ENCODE data around the gene GRIN2C. TPM values are rescaled to one million over a fixed set of nuclear protein-coding genes. Genes with fewer than 3 reads are reported as not detected.

Gene GRIN2C
- total and polyA plus RNA-seq, 2 donors from 2014 or later = 0.15 to 0.31 TPM

DNA sequence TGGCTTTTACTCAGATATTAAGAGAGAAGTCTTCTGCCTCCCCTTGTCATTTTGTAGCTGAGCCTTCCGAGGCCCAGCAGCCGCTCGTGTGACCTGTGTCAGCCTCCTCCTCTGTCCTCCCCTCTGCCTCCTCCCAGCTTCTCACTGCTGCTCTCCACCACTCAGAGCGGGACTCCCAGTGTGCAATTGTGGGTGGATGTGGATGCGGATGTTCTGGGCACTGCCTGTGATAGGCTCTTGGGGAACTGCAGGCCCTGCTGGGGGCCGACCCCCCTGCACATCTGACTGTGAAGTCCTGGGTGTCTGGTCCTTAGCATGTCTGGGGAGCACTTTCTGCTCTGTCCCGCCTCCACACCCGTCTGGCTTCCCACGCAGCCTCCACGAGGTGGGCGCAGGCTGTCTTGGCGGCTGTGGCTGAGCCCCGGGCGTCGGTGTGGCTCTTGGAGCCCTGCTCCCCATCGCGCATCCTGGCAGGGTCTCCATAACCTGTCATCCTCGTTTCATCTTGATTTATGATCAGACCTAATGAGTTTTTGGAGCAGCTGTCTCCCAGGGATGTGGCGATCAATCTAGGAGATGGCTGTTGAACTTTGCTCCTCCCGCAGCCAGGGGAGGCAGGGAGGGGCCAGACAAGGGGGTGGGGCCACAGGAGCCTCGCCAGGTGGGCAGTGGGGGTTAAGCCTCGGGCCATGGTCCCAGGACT, 28.1 kb downstream of the GRIN2C start:
- FAIRE-seq (no peak), DNase-seq (peak in 4 of 5 donors; percentile 72 to 87 (median 82))
- TF ChIP-seq, protein P1, sequence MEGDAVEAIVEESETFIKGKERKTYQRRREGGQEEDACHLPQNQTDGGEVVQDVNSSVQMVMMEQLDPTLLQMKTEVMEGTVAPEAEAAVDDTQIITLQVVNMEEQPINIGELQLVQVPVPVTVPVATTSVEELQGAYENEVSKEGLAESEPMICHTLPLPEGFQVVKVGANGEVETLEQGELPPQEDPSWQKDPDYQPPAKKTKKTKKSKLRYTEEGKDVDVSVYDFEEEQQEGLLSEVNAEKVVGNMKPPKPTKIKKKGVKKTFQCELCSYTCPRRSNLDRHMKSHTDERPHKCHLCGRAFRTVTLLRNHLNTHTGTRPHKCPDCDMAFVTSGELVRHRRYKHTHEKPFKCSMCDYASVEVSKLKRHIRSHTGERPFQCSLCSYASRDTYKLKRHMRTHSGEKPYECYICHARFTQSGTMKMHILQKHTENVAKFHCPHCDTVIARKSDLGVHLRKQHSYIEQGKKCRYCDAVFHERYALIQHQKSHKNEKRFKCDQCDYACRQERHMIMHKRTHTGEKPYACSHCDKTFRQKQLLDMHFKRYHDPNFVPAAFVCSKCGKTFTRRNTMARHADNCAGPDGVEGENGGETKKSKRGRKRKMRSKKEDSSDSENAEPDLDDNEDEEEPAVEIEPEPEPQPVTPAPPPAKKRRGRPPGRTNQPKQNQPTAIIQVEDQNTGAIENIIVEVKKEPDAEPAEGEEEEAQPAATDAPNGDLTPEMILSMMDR (IDR thresholded peaks at IDR 0.05; ENCODE audit: borderline replicate concordance, extremely low read depth, insufficient read depth) = no peak
- no peaks in the 10 kb centered on the region for H3K27me3 ChIP-seq (ENCODE audit: control insufficient read depth, insufficient read depth, low read length)
- no peaks in the 10 kb centered on the region for H3K9me3 ChIP-seq (ENCODE audit: control insufficient read depth in 2 of 3, insufficient read depth in 1 of 3, low read length in 3 of 3)
- H3K36me3 ChIP-seq (ENCODE audit: control insufficient read depth in 2 of 3, insufficient read depth in 3 of 3, low read length in 3 of 3) = no peaks in the 10 kb centered on the region
- H3K4me3 ChIP-seq (ENCODE audit: low read length in 3 of 3) = no peak overlapping the region
- H3K9ac ChIP-seq (ENCODE audit: low read length in 3 of 3) = no peak overlapping the region
- H3K27ac ChIP-seq (ENCODE audit: low read depth in 2 of 2, low read length in 2 of 2) = no peak overlapping the region
- intact Hi-C loops (cut with DNase I) = no loop called here
- H3K4me1 ChIP-seq (ENCODE audit: control insufficient read depth in 2 of 3, insufficient read depth in 2 of 3, low read depth in 1 of 3, low read length in 3 of 3) = no peaks in the 10 kb centered on the region

DNA sequence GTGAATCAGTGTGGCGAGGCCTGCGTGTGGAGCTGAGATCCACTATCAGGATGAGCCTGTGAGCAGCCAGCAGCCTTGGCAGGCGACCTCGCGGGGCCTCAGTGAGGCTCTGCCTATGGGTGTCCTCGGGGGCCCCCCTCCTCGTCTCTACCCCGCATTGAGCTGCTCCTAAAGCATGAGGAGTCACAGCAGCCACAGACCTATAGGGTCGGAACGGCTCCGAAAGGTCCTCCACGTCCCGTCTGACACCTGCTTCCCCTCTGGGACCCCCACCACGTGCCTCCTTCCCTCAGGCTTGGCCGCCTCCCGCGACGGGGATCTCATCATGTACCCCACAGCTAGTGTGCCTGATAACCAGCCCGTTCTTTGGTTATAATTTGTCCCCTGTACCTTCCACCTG, 28.8 kb downstream of the GRIN2C start:
- no peaks in the 10 kb centered on the region for H3K4me1 ChIP-seq (ENCODE audit: control insufficient read depth in 2 of 3, insufficient read depth in 2 of 3, low read depth in 1 of 3, low read length in 3 of 3)
- DNase-seq (no peak), FAIRE-seq (no peak)
- TF ChIP-seq, protein P1 (IDR thresholded peaks at IDR 0.05; ENCODE audit: borderline replicate concordance, extremely low read depth, insufficient read depth) = no peak
- H3K27ac ChIP-seq (ENCODE audit: low read depth in 2 of 2, low read length in 2 of 2) = no peak overlapping the region
- H3K4me3 ChIP-seq (ENCODE audit: low read length in 3 of 3) = no peak overlapping the region
- H3K36me3 ChIP-seq (ENCODE audit: control insufficient read depth in 2 of 3, insufficient read depth in 3 of 3, low read length in 3 of 3) = no peaks in the 10 kb centered on the region
- no peaks in the 10 kb centered on the region for H3K27me3 ChIP-seq (ENCODE audit: control insufficient read depth, insufficient read depth, low read length)
- H3K9ac ChIP-seq (ENCODE audit: low read length in 3 of 3) = no peak overlapping the region
- H3K9me3 ChIP-seq (ENCODE audit: control insufficient read depth in 2 of 3, insufficient read depth in 1 of 3, low read length in 3 of 3) = no peaks in the 10 kb centered on the region
- intact Hi-C loops (cut with DNase I) = no loop called here

DNA sequence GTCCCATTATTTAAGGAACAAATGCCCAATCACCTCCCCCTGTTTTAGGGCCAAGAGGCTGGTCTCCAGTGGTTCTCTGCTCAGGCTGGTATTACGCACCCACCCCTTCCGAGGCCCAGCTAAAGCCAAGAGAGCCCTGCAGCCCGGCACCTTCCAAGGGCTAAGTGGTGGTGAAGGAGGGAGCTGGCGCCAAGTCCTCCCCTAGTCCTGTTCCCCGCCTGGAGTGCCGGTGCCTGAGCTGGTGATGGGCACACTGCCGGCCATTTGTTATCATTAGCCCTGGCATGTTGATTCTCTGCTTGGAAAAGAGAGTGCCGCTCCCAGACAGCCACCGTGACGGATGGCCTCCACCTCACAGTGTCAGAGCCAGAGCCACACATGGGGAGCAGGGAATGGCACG, 31.9 kb downstream of the GRIN2C start:
- TF ChIP-seq, protein P1 (IDR thresholded peaks at IDR 0.05; ENCODE audit: borderline replicate concordance, extremely low read depth, insufficient read depth) = no peak

More for the DNA sequence above, 31.9 kb downstream of the GRIN2C start:
- H3K27ac ChIP-seq (ENCODE audit: low read depth in 2 of 2, low read length in 2 of 2) = no peak overlapping the region
- DNase-seq (no peak), FAIRE-seq (no peak)
- H3K4me1 ChIP-seq (ENCODE audit: control insufficient read depth in 2 of 3, insufficient read depth in 2 of 3, low read depth in 1 of 3, low read length in 3 of 3) = no peaks in the 10 kb centered on the region
- no peak overlapping the region for H3K9ac ChIP-seq (ENCODE audit: low read length in 3 of 3)
- H3K36me3 ChIP-seq (ENCODE audit: control insufficient read depth in 2 of 3, insufficient read depth in 3 of 3, low read length in 3 of 3) = no peaks in the 10 kb centered on the region
- no peak overlapping the region for H3K4me3 ChIP-seq (ENCODE audit: low read length in 3 of 3)
- intact Hi-C loops (cut with DNase I) = no loop called here
- H3K9me3 ChIP-seq (ENCODE audit: control insufficient read depth in 2 of 3, insufficient read depth in 1 of 3, low read length in 3 of 3) = no peaks in the 10 kb centered on the region
- H3K27me3 ChIP-seq (ENCODE audit: control insufficient read depth, insufficient read depth, low read length) = no peaks in the 10 kb centered on the region
